Measurements from ENCODE around the gene DALRD3.

DNA sequence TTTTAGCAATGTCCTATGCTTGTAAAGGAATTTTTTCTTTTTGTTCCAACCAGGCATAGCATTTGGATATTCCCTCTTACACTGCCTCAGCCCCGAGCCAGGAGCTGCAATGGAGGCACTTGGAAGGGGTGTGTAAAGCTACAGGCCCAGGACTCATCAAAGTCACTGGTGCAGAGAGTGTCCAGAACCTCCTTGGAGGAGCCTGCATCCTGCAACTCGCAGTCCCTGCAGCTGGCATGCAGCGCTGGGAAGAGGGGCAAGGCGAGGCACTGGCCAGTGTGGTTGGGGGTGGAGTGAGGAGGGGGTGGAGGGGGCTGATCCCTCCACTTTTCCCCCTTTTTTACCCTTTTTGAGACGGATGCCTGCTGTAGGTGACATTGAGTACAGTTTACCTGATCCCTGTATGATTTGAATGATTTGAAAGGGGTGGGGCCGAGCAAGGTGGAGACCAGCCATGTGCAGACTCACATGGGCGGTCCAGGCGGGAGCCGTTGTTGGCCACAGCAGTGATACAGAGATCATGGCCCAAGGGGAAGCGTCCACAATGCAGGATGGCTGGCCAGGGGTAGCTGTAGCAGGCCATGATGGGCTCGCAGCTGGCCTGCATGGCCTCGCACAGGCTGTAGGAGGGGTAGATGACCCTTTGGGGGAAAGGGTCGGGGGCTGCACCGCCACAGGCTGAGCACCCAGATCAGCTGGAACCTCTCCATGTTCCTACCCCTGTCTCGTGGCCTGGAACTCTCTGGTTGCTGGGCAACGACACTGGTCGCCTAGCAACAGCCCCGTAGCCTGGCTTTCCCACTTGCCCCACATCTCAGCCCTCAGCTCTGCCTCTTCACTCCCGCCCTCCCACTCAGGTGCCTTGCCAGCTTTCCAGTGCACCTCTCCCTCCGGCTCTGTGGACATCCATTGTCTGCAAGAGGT, 20.4 kb downstream of the DALRD3 start:
- TF ChIP-seq POLR2A (IDR thresholded peaks at IDR 0.05; ENCODE audit: low read depth, low read length) (0 out of 2 replicates have a peak, but pooled peaks have one; percentile 17), POLR2AphosphoS5 (IDR thresholded peaks at IDR 0.05; ENCODE audit: low read depth, low read length) (no peak), TAF1 (IDR thresholded peaks at IDR 0.05; ENCODE audit: borderline replicate concordance, low read depth, low read length) (no peak)
